ENCODE measurements around the gene LARGE1. TPM values are rescaled to one million over a fixed set of nuclear protein-coding genes. Genes with fewer than 3 reads are reported as not detected.

The LARGE1 gene
- total and polyA plus RNA-seq, 2 experiments from 2014 or later, result 21.2 to 23.6 TPM

GRCh38 chr22:33247758-33248157 lies 672.5 kb downstream of the LARGE1 start:
- Histone ChIP-seq H3K4me3 (no peak overlapping the region), H3K9me2 (replicated peaks; ENCODE audit: insufficient read depth) (no peaks in the 10 kb centered on the region), H3K36me3 (replicated peaks; ENCODE audit: insufficient read depth, low read depth) (no peaks in the 10 kb centered on the region), H3K27me3 (peaks cover 13% of the 10 kb centered on the region), H3K4me1 (ENCODE audit: insufficient read depth) (no peaks in the 10 kb centered on the region), H3K27ac (no peak overlapping the region), H4K20me1 (ENCODE audit: insufficient read depth, poor library complexity, severe bottlenecking) (no peaks in the 10 kb centered on the region), H3K79me2 (no peaks in the 10 kb centered on the region), H3K9me3 (ENCODE audit: low read depth) (no peaks in the 10 kb centered on the region), H3K4me2 (no peak overlapping the region), H2AFZ (no peak overlapping the region)
- no peak for DNase-seq (ENCODE audit: low spot score)
- TF ChIP-seq CTCF (IDR thresholded peaks at IDR 0.05; ENCODE audit: poor library complexity), result no peak
- TF ChIP-seq EZH2phosphoT487 (IDR thresholded peaks at IDR 0.05; ENCODE audit: low read depth, severe bottlenecking, unreplicated experiment), result no peak
- TF ChIP-seq EZH2 (IDR thresholded peaks at IDR 0.05; ENCODE audit: borderline replicate concordance), result no peak
- WGBS (ENCODE audit: low lambda C conversion rate, missing lambda C conversion rate), result 71% methylated on average over 2 of the region's 2 CpGs

GRCh38 chr22:33242078-33242477 lies 678.2 kb downstream of the LARGE1 start:
- Histone ChIP-seq H3K9me2 (replicated peaks; ENCODE audit: insufficient read depth) (no peaks in the 10 kb centered on the region), H3K36me3 (replicated peaks; ENCODE audit: insufficient read depth, low read depth) (no peaks in the 10 kb centered on the region), H3K9me3 (ENCODE audit: low read depth) (no peaks in the 10 kb centered on the region), H3K27ac (no peak overlapping the region), H4K20me1 (ENCODE audit: insufficient read depth, poor library complexity, severe bottlenecking) (no peaks in the 10 kb centered on the region), H3K27me3 (peaks cover 13% of the 10 kb centered on the region), H3K4me3 (no peak overlapping the region), H3K79me2 (no peaks in the 10 kb centered on the region), H2AFZ (no peak overlapping the region), H3K4me1 (ENCODE audit: insufficient read depth) (no peaks in the 10 kb centered on the region), H3K4me2 (no peak overlapping the region)
- DNase-seq (ENCODE audit: low spot score), result no peak
- TF ChIP-seq EZH2phosphoT487 (IDR thresholded peaks at IDR 0.05; ENCODE audit: low read depth, severe bottlenecking, unreplicated experiment) (no peak), EZH2 (IDR thresholded peaks at IDR 0.05; ENCODE audit: borderline replicate concordance) (no peak), CTCF (IDR thresholded peaks at IDR 0.05; ENCODE audit: poor library complexity) (no peak)

DNA sequence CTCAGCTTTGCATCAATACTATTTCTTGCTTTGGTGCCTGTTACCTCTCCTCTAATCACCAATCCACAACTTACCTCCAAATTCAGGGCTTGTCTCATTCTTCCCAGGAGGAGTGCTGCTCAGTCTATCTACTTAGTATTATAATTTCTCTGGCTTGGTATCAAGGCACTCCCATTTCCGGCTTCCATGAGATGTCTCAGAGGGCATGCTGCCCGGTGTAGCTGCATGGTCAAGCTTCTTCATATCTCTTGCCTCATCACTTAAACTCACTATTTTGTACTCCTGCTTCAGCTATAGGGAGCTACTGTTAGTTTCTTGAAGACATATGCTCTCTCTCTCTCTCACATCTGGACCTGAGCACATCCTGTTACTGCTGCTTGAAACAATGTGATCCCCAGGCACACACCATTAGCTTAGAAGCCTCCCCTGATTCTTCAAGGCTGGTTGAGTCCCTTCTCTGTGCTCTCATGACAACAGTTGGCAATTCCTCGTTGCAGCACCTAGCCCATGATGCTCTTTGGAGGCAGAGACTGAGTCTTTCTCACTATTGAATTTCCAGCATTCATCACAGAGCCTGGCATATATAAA lies 679.3 kb downstream of the LARGE1 start:
- Histone ChIP-seq H3K9me3 (ENCODE audit: low read depth) (no peaks in the 10 kb centered on the region), H3K27ac (no peak overlapping the region), H3K4me3 (no peak overlapping the region), H4K20me1 (ENCODE audit: insufficient read depth, poor library complexity, severe bottlenecking) (no peaks in the 10 kb centered on the region), H3K4me1 (ENCODE audit: insufficient read depth) (no peaks in the 10 kb centered on the region), H3K36me3 (replicated peaks; ENCODE audit: insufficient read depth, low read depth) (no peaks in the 10 kb centered on the region), H3K27me3 (peaks cover 19% of the 10 kb centered on the region), H2AFZ (no peak overlapping the region), H3K79me2 (no peaks in the 10 kb centered on the region), H3K4me2 (no peak overlapping the region), H3K9me2 (replicated peaks; ENCODE audit: insufficient read depth) (no peaks in the 10 kb centered on the region)
- no peak for DNase-seq (ENCODE audit: low spot score)
- TF ChIP-seq EZH2phosphoT487 (IDR thresholded peaks at IDR 0.05; ENCODE audit: low read depth, severe bottlenecking, unreplicated experiment) (no peak), CTCF (IDR thresholded peaks at IDR 0.05; ENCODE audit: poor library complexity) (no peak), EZH2 (IDR thresholded peaks at IDR 0.05; ENCODE audit: borderline replicate concordance) (no peak)
- WGBS (ENCODE audit: low lambda C conversion rate, missing lambda C conversion rate), result 74% methylated on average over 3 of the region's 3 CpGs

DNA sequence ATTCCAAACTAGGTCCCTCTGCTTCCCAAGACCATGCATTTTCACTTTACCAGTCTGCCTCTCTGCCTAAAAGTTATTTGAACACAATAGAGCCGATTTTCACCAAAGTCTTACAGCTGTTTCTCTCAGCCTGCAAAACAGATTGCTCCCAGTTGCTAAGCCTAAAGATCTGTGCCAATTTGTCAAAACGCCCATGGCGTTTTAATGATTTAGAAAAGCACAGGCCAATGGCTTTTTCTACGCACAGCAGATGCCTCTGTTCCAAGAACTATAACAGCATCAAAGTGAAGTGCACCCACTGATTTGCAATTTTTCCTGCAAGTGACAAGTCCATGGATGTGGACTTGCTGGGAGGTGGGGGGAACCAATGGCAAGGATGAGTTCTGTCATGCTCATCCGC lies 688.2 kb downstream of the LARGE1 start:
- H3K79me2 ChIP-seq, result no peaks in the 10 kb centered on the region
- peaks cover 7% of the 10 kb centered on the region for H3K27me3 ChIP-seq
- no peak overlapping the region for H3K27ac ChIP-seq
- no peaks in the 10 kb centered on the region for H3K9me3 ChIP-seq (ENCODE audit: low read depth)
- H3K4me3 ChIP-seq, result no peak overlapping the region
- H3K4me2 ChIP-seq, result no peak overlapping the region
- TF ChIP-seq CTCF (IDR thresholded peaks at IDR 0.05; ENCODE audit: poor library complexity), result no peak
- TF ChIP-seq EZH2 (IDR thresholded peaks at IDR 0.05; ENCODE audit: borderline replicate concordance), result no peak
- H3K9me2 ChIP-seq (replicated peaks; ENCODE audit: insufficient read depth), result no peaks in the 10 kb centered on the region
- no peaks in the 10 kb centered on the region for H3K4me1 ChIP-seq (ENCODE audit: insufficient read depth)
- no peak for DNase-seq (ENCODE audit: low spot score)
- H2AFZ ChIP-seq, result no peak overlapping the region
- H4K20me1 ChIP-seq (ENCODE audit: insufficient read depth, poor library complexity, severe bottlenecking), result no peaks in the 10 kb centered on the region
- no peaks in the 10 kb centered on the region for H3K36me3 ChIP-seq (replicated peaks; ENCODE audit: insufficient read depth, low read depth)
- WGBS (ENCODE audit: low lambda C conversion rate, missing lambda C conversion rate), result 89% methylated on average over 5 of the region's 5 CpGs

Measured in hepatocyte (in vitro differentiated cells).